DND-41 (cell line): ENCODE measurements around the gene MRLN.
"Not testable (repeated sequence)": the region's sequence is repeated elsewhere in the genome, so short reads cannot be mapped to it uniquely, and the experiment has no call there.

Experiments used
- ATAC-seq: fragments of 200-7000 bp; cut with Tn5 transposase; 3 replicates; pipeline ENCODE4 v1.9.1; 2021; ENCODE audit warnings: low read depth; ENCODE audit not compliant: insufficient read depth
- DNase-seq: peaks from one replicate; pipeline ENCODE4 v3.0.0-alpha.2; 2020
- H2AFZ ChIP-seq: 2 replicates; pipeline ENCODE4 v1.6.0; 2012; ENCODE audit warnings: low read depth, low read length
- H3K27ac ChIP-seq: 2 replicates; pipeline ENCODE4 v1.5.1; 2012; ENCODE audit warnings: low read length, inconsistent platforms
- H3K27me3 ChIP-seq: fragments of 200-600 bp; sonication (generic); 2 replicates; pipeline ENCODE4 v1.6.0; 2012; ENCODE audit warnings: low read length, mild to moderate bottlenecking, inconsistent platforms; ENCODE audit not compliant: insufficient read depth, poor library complexity
- H3K36me3 ChIP-seq: 2 replicates; pipeline ENCODE4 v1.5.1; 2012; ENCODE audit warnings: low read length, inconsistent platforms; ENCODE audit not compliant: insufficient read depth
- H3K4me1 ChIP-seq: 2 replicates; pipeline ENCODE4 v1.5.1; 2012; ENCODE audit warnings: mild to moderate bottlenecking, low read length; ENCODE audit not compliant: insufficient read depth
- H3K4me2 ChIP-seq: 2 replicates; pipeline ENCODE4 v1.6.0; 2012; ENCODE audit warnings: mild to moderate bottlenecking, moderate library complexity, low read length, inconsistent platforms; ENCODE audit not compliant: insufficient read depth
- H3K4me3 ChIP-seq, 2 experiments: fragments of 200-600 bp in 1 of 2; shearing (Covaris generic) in 1 of 2; 2 replicates each; pipeline ENCODE4 v1.5.1; 2012 to 2016; ENCODE audit warnings: inconsistent platforms in 2 of 2, low read length in 2 of 2, mild to moderate bottlenecking in 2 of 2, low read depth in 1 of 2, moderate library complexity in 1 of 2
- H3K79me2 ChIP-seq: 2 replicates; pipeline ENCODE4 v1.6.0; 2012; ENCODE audit warnings: low read length, inconsistent platforms; ENCODE audit not compliant: insufficient read depth
- H3K9ac ChIP-seq: 2 replicates; pipeline ENCODE4 v1.6.0; 2012; ENCODE audit warnings: low read depth, mild to moderate bottlenecking, inconsistent platforms, low read length, moderate library complexity
- H3K9me3 ChIP-seq: 2 replicates; pipeline ENCODE4 v1.5.1; 2012; ENCODE audit warnings: low read length, moderate library complexity, mild to moderate bottlenecking, inconsistent platforms; ENCODE audit not compliant: insufficient read depth, severe bottlenecking
- H4K20me1 ChIP-seq: 2 replicates; pipeline ENCODE4 v1.6.0; 2012; ENCODE audit warnings: low read length; ENCODE audit not compliant: insufficient read depth
- CTCF ChIP-seq: IDR thresholded peaks from 2 replicates; pipeline ENCODE4 v1.5.1; 2012; ENCODE audit warnings: borderline replicate concordance, low read length, moderate library complexity, mild to moderate bottlenecking; ENCODE audit not compliant: poor library complexity, severe bottlenecking; ENCODE audit errors: extremely low read depth
- EZH2 ChIP-seq: IDR thresholded peaks from 3 replicates; pipeline ENCODE4 v1.6.1; 2012; ENCODE audit warnings: borderline replicate concordance, low read depth, mild to moderate bottlenecking, moderate library complexity, low read length, inconsistent platforms; ENCODE audit not compliant: severe bottlenecking

MRLN gene

GRCh38 chr10:59792812-59793211 is 39.6 kb upstream of the MRLN start:
- Histone ChIP-seq H3K27me3 (no peaks in the 10 kb centered on the region), H3K9ac (no peak overlapping the region), H3K79me2 (no peaks in the 10 kb centered on the region), H3K4me3 (no peak overlapping the region), H4K20me1 (no peaks in the 10 kb centered on the region), H3K4me1 (no peaks in the 10 kb centered on the region), H2AFZ (no peak overlapping the region), H3K27ac (no peak overlapping the region), H3K36me3 (peaks cover 62% of the 10 kb centered on the region), H3K4me2 (no peak overlapping the region), H3K9me3 (no peaks in the 10 kb centered on the region)
- TF ChIP-seq EZH2 (no peak), CTCF (no peak)
- DNase-seq (no peak), ATAC-seq (no peak)

GRCh38 chr10:59791601-59792000 is 38.3 kb upstream of the MRLN start:
- Histone ChIP-seq H3K9ac (no peak overlapping the region), H2AFZ (no peak overlapping the region), H3K9me3 (no peaks in the 10 kb centered on the region), H3K27me3 (no peaks in the 10 kb centered on the region), H3K27ac (no peak overlapping the region), H3K36me3 (peaks cover 51% of the 10 kb centered on the region), H4K20me1 (no peaks in the 10 kb centered on the region), H3K79me2 (no peaks in the 10 kb centered on the region), H3K4me3 (no peak overlapping the region), H3K4me1 (no peaks in the 10 kb centered on the region), H3K4me2 (no peak overlapping the region)
- TF ChIP-seq EZH2 (no peak), CTCF (no peak)
- ATAC-seq, result no peak
- DNase-seq, result no peak

GRCh38 chr10:59790080-59790479 is 36.8 kb upstream of the MRLN start:
- not testable (repeated sequence) for H3K9me3 ChIP-seq, ATAC-seq, H3K27me3 ChIP-seq, H2AFZ ChIP-seq, H3K79me2 ChIP-seq, H4K20me1 ChIP-seq, H3K27ac ChIP-seq, H3K4me2 ChIP-seq, H3K4me1 ChIP-seq, DNase-seq, H3K9ac ChIP-seq, H3K4me3 ChIP-seq
- H3K36me3 ChIP-seq, result peaks cover 45% of the 10 kb centered on the region

- not testable (repeated sequence) for H3K79me2 ChIP-seq, H3K27ac ChIP-seq, ATAC-seq, H3K4me1 ChIP-seq, H4K20me1 ChIP-seq, H3K9ac ChIP-seq, H3K4me2 ChIP-seq, H3K4me3 ChIP-seq, DNase-seq, H2AFZ ChIP-seq, H3K27me3 ChIP-seq, H3K9me3 ChIP-seq
- H3K36me3 ChIP-seq, result peaks cover 34% of the 10 kb centered on the region
Observed at GRCh38 chr10:59788914-59789313, 35.7 kb upstream of the MRLN start.

GRCh38 chr10:59787032-59787431 is 33.8 kb upstream of the MRLN start:
- not testable (repeated sequence) for H3K4me2 ChIP-seq, H3K79me2 ChIP-seq, H3K27me3 ChIP-seq, H3K4me3 ChIP-seq, H3K27ac ChIP-seq, H4K20me1 ChIP-seq, DNase-seq, H3K9me3 ChIP-seq, ATAC-seq, H3K4me1 ChIP-seq, H2AFZ ChIP-seq, H3K9ac ChIP-seq
- peaks cover 17% of the 10 kb centered on the region; the same call in 1 of the 2 replicates for H3K36me3 ChIP-seq

GRCh38 chr10:59785476-59785875 is 32.2 kb upstream of the MRLN start:
- not testable (repeated sequence) for H3K79me2 ChIP-seq, H4K20me1 ChIP-seq, H3K27ac ChIP-seq, H3K27me3 ChIP-seq, H2AFZ ChIP-seq, H3K9ac ChIP-seq, ATAC-seq, DNase-seq, H3K4me2 ChIP-seq, H3K4me3 ChIP-seq, H3K9me3 ChIP-seq, H3K4me1 ChIP-seq, H3K36me3 ChIP-seq
